MM.1S (cell line): ENCODE results near the gene MYLK.

Experiments used
- CTCF ChIP-seq: fragments of 300-600 bp; sonication (generic); IDR thresholded peaks from 2 replicates; pipeline ENCODE4 v1.5.1; 2016; ENCODE audit warnings: antibody characterized with exemption, low read length, mixed read lengths
- EZH2phosphoT487 ChIP-seq: fragments of 300-600 bp; sonication (generic); IDR thresholded peaks from 2 replicates; pipeline ENCODE4 v1.6.1; 2018; ENCODE audit warnings: antibody characterized with exemption, low read length

DNA sequence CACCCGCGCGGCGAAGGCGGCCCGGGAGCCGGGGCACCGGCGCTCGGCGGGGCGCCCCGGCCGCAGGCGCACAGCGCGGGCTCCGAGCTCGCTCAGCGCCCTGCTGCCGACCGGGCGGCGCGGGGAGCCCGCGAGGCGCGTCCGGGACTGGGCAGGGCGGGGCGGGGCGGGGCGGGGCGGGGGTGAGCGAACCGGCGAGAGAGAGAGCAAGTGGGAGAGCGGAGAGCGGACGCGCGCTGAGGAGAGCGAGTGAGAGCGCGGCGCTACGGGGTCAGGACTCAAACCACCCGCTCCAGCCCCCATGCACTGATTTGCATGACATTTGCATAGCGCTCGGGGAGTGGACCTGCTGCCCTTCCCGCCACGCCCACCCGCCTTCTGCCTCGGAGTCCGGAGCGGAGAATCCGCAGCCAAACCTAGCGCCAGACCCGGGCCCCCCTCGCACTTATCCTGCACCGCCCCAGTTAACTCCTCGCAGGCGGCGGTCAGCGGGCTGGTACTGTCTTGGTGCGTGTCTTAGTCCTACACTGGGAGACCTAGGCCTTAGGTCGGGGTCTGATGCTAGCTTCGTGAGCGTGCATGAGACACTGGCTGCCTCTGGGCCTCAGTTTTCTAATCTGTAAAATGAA is at the start of gene MYLK:
- TF ChIP-seq CTCF (no peak), EZH2phosphoT487 (no peak)
